CD14-positive monocyte (primary cell): ENCODE results near the gene ATP5PO. TPM values are rescaled to one million over a fixed set of nuclear protein-coding genes. Genes with fewer than 3 reads are reported as not detected.

Source experiments
- DNase-seq, 3 donors: peaks; one replicate each; pipeline ENCODE4 v3.0.0-alpha.2; 2011 to 2022
- H2AFZ ChIP-seq: 2 replicates; pipeline ENCODE4 v1.6.0; 2012; ENCODE audit warnings: mild to moderate bottlenecking, low read depth, low read length, inconsistent platforms; ENCODE audit not compliant: insufficient read depth, poor library complexity, severe bottlenecking
- H3K27ac ChIP-seq, 2 donors: 1 replicate in 1 of 2; 2 replicates in 1 of 2; pipeline ENCODE4 v1.5.1; 2012 to 2013; ENCODE audit warnings: low read length in 2 of 2, control low read depth in 1 of 2, inconsistent platforms in 1 of 2, low read depth in 1 of 2, mild to moderate bottlenecking in 1 of 2
- H3K27me3 ChIP-seq, 2 donors: one replicate each; pipeline versions ENCODE4 v1.6.0 to v1.6.1; 2011 to 2013; ENCODE audit warnings: low read length in 2 of 2; ENCODE audit not compliant: control insufficient read depth in 2 of 2, insufficient read depth in 2 of 2
- H3K36me3 ChIP-seq, 2 donors: replicated peaks in 1 of 2; 1 replicate in 1 of 2; 2 replicates in 1 of 2; pipeline versions ENCODE4 v1.5.1 to v1.6.1; 2012 to 2013; ENCODE audit warnings: low read length in 2 of 2, control low read depth in 1 of 2, inconsistent platforms in 1 of 2, mild to moderate bottlenecking in 1 of 2; ENCODE audit not compliant: insufficient read depth in 2 of 2, control insufficient read depth in 1 of 2
- H3K4me1 ChIP-seq, 2 donors: 1 replicate in 1 of 2; 2 replicates in 1 of 2; pipeline versions ENCODE4 v1.5.1 to v1.6.1; 2012 to 2013; ENCODE audit warnings: low read length in 2 of 2, control low read depth in 1 of 2, inconsistent platforms in 1 of 2, mild to moderate bottlenecking in 1 of 2, moderate library complexity in 1 of 2; ENCODE audit not compliant: insufficient read depth in 2 of 2, control insufficient read depth in 1 of 2
- H3K4me2 ChIP-seq: replicated peaks from 2 replicates; pipeline ENCODE3; 2012; ENCODE audit warnings: low read length, moderate library complexity, mild to moderate bottlenecking; ENCODE audit not compliant: poor library complexity, severe bottlenecking; ENCODE audit errors: extremely low read depth
- H3K4me3 ChIP-seq, 3 experiments: fragments of 200-600 bp in 1 of 3; sonication (generic) in 1 of 3; replicated peaks in 1 of 3; 1 replicate in 2 of 3; 2 replicates in 1 of 3; pipeline ENCODE4 v1.5.1; 2011 to 2013; ENCODE audit warnings: low read length in 3 of 3, mild to moderate bottlenecking in 3 of 3, control low read depth in 2 of 3, low read depth in 2 of 3, inconsistent platforms in 1 of 3, moderate library complexity in 1 of 3
- H3K79me2 ChIP-seq: 2 replicates; pipeline ENCODE4 v1.6.0; 2012; ENCODE audit warnings: mild to moderate bottlenecking, control low read depth, inconsistent platforms, low read length, moderate library complexity; ENCODE audit not compliant: insufficient read depth
- H3K9ac ChIP-seq: 2 replicates; pipeline ENCODE4 v1.6.0; 2017; ENCODE audit warnings: low read length, mild to moderate bottlenecking; ENCODE audit not compliant: insufficient read depth, poor library complexity, severe bottlenecking
- H3K9me3 ChIP-seq, 2 donors: replicated peaks in 1 of 2; 1 replicate in 1 of 2; 2 replicates in 1 of 2; pipeline versions ENCODE4 v1.5.1 to v1.6.1; 2012 to 2013; ENCODE audit warnings: low read length in 2 of 2, control low read depth in 1 of 2; ENCODE audit not compliant: control insufficient read depth in 1 of 2, insufficient read depth in 1 of 2
- H4K20me1 ChIP-seq: 2 replicates; pipeline ENCODE4 v1.6.0; 2012; ENCODE audit warnings: mild to moderate bottlenecking, low read length, control low read depth, moderate library complexity; ENCODE audit not compliant: insufficient read depth
- H3K27ac Mint-ChIP-seq, 7 donors: one replicate each; pipeline ENCODE4 v1.8.0; 2020; ENCODE audit warnings: mild to moderate bottlenecking in 7 of 7, mixed read lengths in 7 of 7, moderate library complexity in 6 of 7, inconsistent platforms in 2 of 7
- H3K27me3 Mint-ChIP-seq, 3 donors: one replicate each; pipeline ENCODE4 v1.8.0; 2021 to 2022; ENCODE audit warnings: low read depth in 3 of 3, mild to moderate bottlenecking in 3 of 3, mixed read lengths in 3 of 3, moderate library complexity in 3 of 3, inconsistent platforms in 1 of 3
- H3K36me3 Mint-ChIP-seq, 2 donors: one replicate each; pipeline ENCODE4 v1.8.0; 2020; ENCODE audit warnings: mixed read lengths in 2 of 2, inconsistent platforms in 1 of 2, mild to moderate bottlenecking in 1 of 2
- H3K4me1 Mint-ChIP-seq: one replicate; pipeline ENCODE4 v1.8.0; 2020; ENCODE audit warnings: mild to moderate bottlenecking, mixed read lengths
- H3K4me3 Mint-ChIP-seq, 2 donors: one replicate each; pipeline ENCODE4 v1.8.0; 2020; ENCODE audit warnings: mild to moderate bottlenecking in 2 of 2, mixed read lengths in 2 of 2, moderate library complexity in 1 of 2
- H3K9me3 Mint-ChIP-seq, 7 donors: one replicate each; pipeline ENCODE4 v1.8.0; 2020 to 2022; ENCODE audit warnings: mixed read lengths in 7 of 7, mild to moderate bottlenecking in 6 of 7, moderate library complexity in 6 of 7, inconsistent platforms in 2 of 7
- CTCF ChIP-seq: fragments of 200-600 bp; IDR thresholded peaks from one replicate; pipeline ENCODE4 v1.8.0; 2022; ENCODE audit warnings: antibody characterized with exemption, mild to moderate bottlenecking
- WGBS: methylation state at CpG from one replicate; pipeline ENCODE4 v1.1.5; 2013; ENCODE audit warnings: missing lambda C conversion rate; ENCODE audit not compliant: insufficient coverage; 5-methylcytosine and 5-hydroxymethylcytosine counted together
- intact Hi-C, 2 donors: fragments of 100-400 bp; cut with micrococcal nuclease; formaldehyde crosslinking; loops; one replicate each; pipeline versions ENCODE4 v1.15.0 to v1.15.1; 2023
- polyA plus RNA-seq, 3 donors: library from polyadenylated mRNA; depleted of rRNA in 1 of 3; unstranded in 2 of 3; stranded (reverse) in 1 of 3; fragments of 300-500 nt in 2 of 3; fragments of >200 nt in 1 of 3; fragmentation: Illumina TruSeq in 2 of 3; gene quantifications; 1 replicate in 2 of 3; 2 replicates in 1 of 3; pipeline ENCODE4 v1.2.3, GENCODE V29; 2012 to 2021

Gene ATP5PO
- polyA plus RNA-seq, 3 donors = 153 to 397 (median 393) TPM

- no peaks in the 10 kb centered on the region for H3K27me3 ChIP-seq
- H3K4me3 ChIP-seq = peak overlapping the region; percentile 63 to 91 (median 90)
- H3K4me1 ChIP-seq = peaks cover 12 to 19% of the 10 kb centered on the region in 2 donors
- peak overlapping the region in 1 of 2 donors; percentile 95 for H3K27ac ChIP-seq
- no peaks in the 10 kb centered on the region for H3K9me3 ChIP-seq
- H3K79me2 ChIP-seq = peaks cover 40% of the 10 kb centered on the region
- H3K4me1 Mint-ChIP-seq = peaks cover 16% of the 10 kb centered on the region
- H3K9ac ChIP-seq = no peak overlapping the region
- peaks cover 18 to 23% of the 10 kb centered on the region in 2 donors for H3K36me3 Mint-ChIP-seq
- H2AFZ ChIP-seq = peak overlapping the region; percentile 95
- peaks cover 0 to 3% (median 0%) of the 10 kb centered on the region in 7 donors for H3K9me3 Mint-ChIP-seq
- DNase-seq = no peak
- intact Hi-C loops = loop anchor here (5.0 to 10.0 kb wide), 3 partner anchors 289 to 701 kb away; partner anchors contain the start of gene RCAN1 (in 2 of the 2)
- peak overlapping the region in 6 of 7 donors; percentile 80 to 99 (median 96) for H3K27ac Mint-ChIP-seq
- peaks cover 0 to 4% (median 4%) of the 10 kb centered on the region in 3 donors for H3K27me3 Mint-ChIP-seq
- TF ChIP-seq CTCF = no peak
- peaks cover 19 to 27% of the 10 kb centered on the region in 2 donors for H3K36me3 ChIP-seq
- H3K4me3 Mint-ChIP-seq = peak overlapping the region; percentile 96 to 99
- WGBS = 100% methylated on average over 3 of the region's 5 CpGs
- no peaks in the 10 kb centered on the region for H4K20me1 ChIP-seq
- peak overlapping the region; percentile 86 for H3K4me2 ChIP-seq
Observed at GRCh38 chr21:33916200-33916567, 580 bp upstream of the ATP5PO start.

GRCh38 chr21:33914188-33914587, 1.4 kb downstream of the ATP5PO start:
- H3K36me3 ChIP-seq = peaks cover 39 to 47% of the 10 kb centered on the region in 2 donors
- Mint-ChIP-seq H3K4me3 (no peak overlapping the region), H3K27me3 (peaks cover 0 to 2% (median 2%) of the 10 kb centered on the region in 3 donors), H3K9me3 (peaks cover 0 to 3% (median 0%) of the 10 kb centered on the region in 7 donors), H3K4me1 (peaks cover 16% of the 10 kb centered on the region), H3K36me3 (peaks cover 36 to 43% of the 10 kb centered on the region in 2 donors), H3K27ac (no peak overlapping the region)
- WGBS = 100% methylated on average over 3 of the region's 5 CpGs
- no peaks in the 10 kb centered on the region for H3K9me3 ChIP-seq
- H3K4me1 ChIP-seq = peaks cover 12 to 19% of the 10 kb centered on the region in 2 donors
- H2AFZ ChIP-seq = no peak overlapping the region
- no peak overlapping the region for H3K27ac ChIP-seq
- H3K9ac ChIP-seq = no peak overlapping the region
- no peak overlapping the region for H3K4me3 ChIP-seq
- H3K4me2 ChIP-seq = peak overlapping the region; percentile 86
- intact Hi-C loops = loop anchor here (10.0 kb wide), 2 partner anchors 291 to 701 kb away; partner anchors contain the start of gene RCAN1 (in 1 of the 2)
- no peak for TF ChIP-seq CTCF
- no peaks in the 10 kb centered on the region for H4K20me1 ChIP-seq
- DNase-seq = no peak
- H3K79me2 ChIP-seq = peaks cover 42% of the 10 kb centered on the region
- no peaks in the 10 kb centered on the region for H3K27me3 ChIP-seq
